Brain microvascular endothelial cell (primary cell): ENCODE data around the gene ARF3.

Experiments used
- DNase-seq: peaks from one replicate; pipeline ENCODE4 v3.0.0-alpha.2; 2020
- H3K27ac ChIP-seq: fragments of 250-450 bp; sonication (Bioruptor Pico); 2 replicates; pipeline ENCODE4 v1.5.1; 2020; ENCODE audit warnings: mild to moderate bottlenecking, moderate library complexity
- H3K27me3 ChIP-seq: fragments of 250-450 bp; sonication (Bioruptor Pico); replicated peaks from 2 replicates; pipeline ENCODE4 v1.5.1; 2020; ENCODE audit warnings: mild to moderate bottlenecking
- H3K36me3 ChIP-seq: fragments of 250-450 bp; sonication (Bioruptor Pico); replicated peaks from 2 replicates; pipeline ENCODE4 v1.5.1; 2020; ENCODE audit warnings: mild to moderate bottlenecking
- H3K4me3 ChIP-seq: 2 replicates; pipeline ENCODE4 v1.5.1; 2011; ENCODE audit warnings: low read depth, mild to moderate bottlenecking, control low read depth, low read length, moderate library complexity
- in situ Hi-C: cut with HindIII; loops from 2 replicates; pipeline ENCODE4 v1.10.0; 2017; ENCODE audit warnings: low sequenced_read_pairs, low pct_ligation_motif_present
- TF ChIP-seq, protein P1 (sequence below): IDR thresholded peaks from 2 replicates; pipeline ENCODE4 v1.5.1; 2011; ENCODE audit warnings: low read depth, mild to moderate bottlenecking, moderate library complexity, low read length, control low read depth, inconsistent platforms; ENCODE audit errors: missing control alignments

The ARF3 gene

GRCh38 chr12:48981757-48982157 lies 24.5 kb upstream of the ARF3 start:
- H3K27ac ChIP-seq: no peak overlapping the region
- no peak overlapping the region for H3K4me3 ChIP-seq
- TF ChIP-seq, protein P1, sequence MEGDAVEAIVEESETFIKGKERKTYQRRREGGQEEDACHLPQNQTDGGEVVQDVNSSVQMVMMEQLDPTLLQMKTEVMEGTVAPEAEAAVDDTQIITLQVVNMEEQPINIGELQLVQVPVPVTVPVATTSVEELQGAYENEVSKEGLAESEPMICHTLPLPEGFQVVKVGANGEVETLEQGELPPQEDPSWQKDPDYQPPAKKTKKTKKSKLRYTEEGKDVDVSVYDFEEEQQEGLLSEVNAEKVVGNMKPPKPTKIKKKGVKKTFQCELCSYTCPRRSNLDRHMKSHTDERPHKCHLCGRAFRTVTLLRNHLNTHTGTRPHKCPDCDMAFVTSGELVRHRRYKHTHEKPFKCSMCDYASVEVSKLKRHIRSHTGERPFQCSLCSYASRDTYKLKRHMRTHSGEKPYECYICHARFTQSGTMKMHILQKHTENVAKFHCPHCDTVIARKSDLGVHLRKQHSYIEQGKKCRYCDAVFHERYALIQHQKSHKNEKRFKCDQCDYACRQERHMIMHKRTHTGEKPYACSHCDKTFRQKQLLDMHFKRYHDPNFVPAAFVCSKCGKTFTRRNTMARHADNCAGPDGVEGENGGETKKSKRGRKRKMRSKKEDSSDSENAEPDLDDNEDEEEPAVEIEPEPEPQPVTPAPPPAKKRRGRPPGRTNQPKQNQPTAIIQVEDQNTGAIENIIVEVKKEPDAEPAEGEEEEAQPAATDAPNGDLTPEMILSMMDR: no peak
- in situ Hi-C loops: no loop called here
- H3K27me3 ChIP-seq: peaks cover 80% of the 10 kb centered on the region
- no peak for DNase-seq
- H3K36me3 ChIP-seq: no peaks in the 10 kb centered on the region

GRCh38 chr12:48980953-48981756 lies 23.9 kb upstream of the ARF3 start:
- in situ Hi-C loops: no loop called here
- Histone ChIP-seq H3K36me3 (no peaks in the 10 kb centered on the region), H3K4me3 (no peak overlapping the region), H3K27me3 (peaks cover 75% of the 10 kb centered on the region), H3K27ac (no peak overlapping the region)
- TF ChIP-seq, protein P1: peak; percentile 33
- no peak for DNase-seq

GRCh38 chr12:48980389-48980952 lies 23.2 kb upstream of the ARF3 start:
- TF ChIP-seq, protein P1: no peak
- no peak overlapping the region for H3K4me3 ChIP-seq
- H3K36me3 ChIP-seq: no peaks in the 10 kb centered on the region
- H3K27ac ChIP-seq: no peak overlapping the region
- H3K27me3 ChIP-seq: peaks cover 69% of the 10 kb centered on the region
- in situ Hi-C loops: no loop called here
- DNase-seq: no peak

DNA sequence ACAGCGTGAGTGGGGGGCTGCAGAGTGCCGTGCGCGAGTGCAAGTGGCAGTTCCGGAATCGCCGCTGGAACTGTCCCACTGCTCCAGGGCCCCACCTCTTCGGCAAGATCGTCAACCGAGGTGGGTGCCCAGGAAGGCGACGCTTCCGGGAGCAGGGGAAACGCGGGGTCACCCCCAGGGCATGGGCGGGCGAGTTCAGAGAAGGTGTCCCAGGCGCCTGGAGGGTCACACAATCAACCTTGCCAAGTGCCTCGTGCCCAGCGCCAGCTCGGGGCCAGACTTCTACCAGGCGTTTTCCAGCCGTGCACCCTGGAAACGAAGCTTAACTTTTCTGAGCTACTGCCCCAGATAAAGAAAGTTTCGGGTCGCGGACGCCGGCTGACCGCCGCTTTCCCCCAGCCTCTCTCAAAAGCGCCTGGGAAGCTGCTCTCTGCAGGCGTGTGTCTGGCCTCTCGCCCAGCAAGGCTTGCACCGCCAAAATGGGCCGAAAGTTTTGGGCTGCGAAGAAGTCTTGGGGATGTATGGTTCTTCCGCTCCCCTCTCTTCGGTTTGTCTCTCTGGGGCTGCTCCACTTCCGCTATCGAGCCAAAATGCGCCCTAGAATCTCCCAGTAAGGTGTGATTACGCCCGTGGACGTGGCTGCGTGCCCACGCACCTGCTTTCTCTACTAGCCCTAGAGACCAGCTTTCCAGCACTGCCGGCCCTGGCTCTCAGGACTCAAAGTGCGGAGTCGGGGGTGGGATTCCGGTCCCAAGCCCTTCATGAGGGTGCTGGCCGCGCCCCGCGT lies 22.5 kb upstream of the ARF3 start:
- Histone ChIP-seq H3K27me3 (peaks cover 62% of the 10 kb centered on the region), H3K27ac (no peak overlapping the region), H3K4me3 (no peak overlapping the region), H3K36me3 (no peaks in the 10 kb centered on the region)
- DNase-seq: no peak
- TF ChIP-seq, protein P1: no peak
- in situ Hi-C loops: no loop called here

GRCh38 chr12:48978741-48979601 lies 21.7 kb upstream of the ARF3 start:
- DNase-seq: no peak
- in situ Hi-C loops: no loop called here
- TF ChIP-seq, protein P1: no peak
- H3K4me3 ChIP-seq: no peak overlapping the region
- H3K27ac ChIP-seq: no peak overlapping the region
- H3K36me3 ChIP-seq: no peaks in the 10 kb centered on the region
- peaks cover 61% of the 10 kb centered on the region for H3K27me3 ChIP-seq
